ENCODE data around the gene COL4A1. TPM values are rescaled to one million over a fixed set of nuclear protein-coding genes. Genes with fewer than 3 reads are reported as not detected.

Gene COL4A1
- 954 and 965 TPM in 2 replicates for total RNA-seq

GRCh38 chr13:110306960-110307766 is at the start of gene COL4A1, which contains the start of gene COL4A2:
TSS of gene COL4A1 (minus strand) at chr13:110307157. CDS start at chr13:110307027, 130 bp downstream.
TSS of gene COL4A2 (plus strand) at chr13:110307284. CDS start at chr13:110307904, 620 bp downstream.

Other genes with a start within 250 kb of the COL4A1 start
- 806 and 824 TPM in 2 replicates for gene COL4A2, start 127 bp upstream of the COL4A1 start, total RNA-seq

All from mammary microvascular endothelial cell (primary cell).